ENCODE data around the gene STXBP6. TPM values are rescaled to one million over a fixed set of nuclear protein-coding genes. Genes with fewer than 3 reads are reported as not detected.
A peak's percentile ranks its signal among the peaks of the same experiment; 100 is the strongest.

STXBP6 gene
- total and polyA plus RNA-seq, 2 of the 13 experiments (the other 11 are each of a cell fraction or from before 2014, with no cell fraction given), result 35.3 to 42.8 TPM

- TF ChIP-seq MAZ (IDR thresholded peaks at IDR 0.05; ENCODE audit: borderline replicate concordance, low read depth, low read length), result no peak
- TF ChIP-seq MAZ (CRISPR knock-in tag; IDR thresholded peaks at IDR 0.05; ENCODE audit: low read depth), result peak; percentile 66; the same call in 1 of the 2 replicates
- no peak for TF ChIP-seq ZSCAN30 (CRISPR knock-in tag; IDR thresholded peaks at IDR 0.05)
- TF ChIP-seq FUBP1 (CRISPR knock-in tag; IDR thresholded peaks at IDR 0.05; ENCODE audit: borderline replicate concordance), result peak; percentile 23; the same call in 1 of the 2 replicates
- TF ChIP-seq ZHX2 (IDR thresholded peaks at IDR 0.05; ENCODE audit: low read depth), result peak; percentile 62; the same call in 1 of the 2 replicates
- no peak for TF ChIP-seq ZHX2 (CRISPR knock-in tag; IDR thresholded peaks at IDR 0.05; ENCODE audit: borderline replicate concordance)
- TF ChIP-seq ELF1 (CRISPR knock-in tag; IDR thresholded peaks at IDR 0.05), result peak; percentile 57; the same call in 1 of the 2 replicates
- TF ChIP-seq ARID2 (CRISPR knock-in tag; IDR thresholded peaks at IDR 0.05; ENCODE audit: borderline replicate concordance), result peak; percentile 93; the same call in 1 of the 2 replicates
- TF ChIP-seq MLXIP (CRISPR knock-in tag; IDR thresholded peaks at IDR 0.05; ENCODE audit: borderline replicate concordance), result no peak
- TF ChIP-seq PRDM4 (CRISPR knock-in tag; IDR thresholded peaks at IDR 0.05; ENCODE audit: borderline replicate concordance), result 0 out of 2 replicates have a peak, but pooled peaks have one; percentile 23
- TF ChIP-seq SMARCC2 (IDR thresholded peaks at IDR 0.05), result no peak
- no peak for TF ChIP-seq RORA (CRISPR knock-in tag; IDR thresholded peaks at IDR 0.05)
- TF ChIP-seq ZSCAN22 (CRISPR knock-in tag; IDR thresholded peaks at IDR 0.05), result peak; percentile 55; the same call in 1 of the 2 replicates
- TF ChIP-seq REL (CRISPR knock-in tag; conservative IDR thresholded peaks at IDR 0.05), result no peak
- peak; percentile 94; the same call in 1 of the 2 replicates for TF ChIP-seq TARDBP (CRISPR knock-in tag; IDR thresholded peaks at IDR 0.05)
These were observed 231.7 kb downstream of the STXBP6 start (continued) for GRCh38 chr14:24818058-24818822.

All from HepG2 (cell line).